GM21737 (cell line): ENCODE data around the gene ZFP91.

ENCODE experiments used
- ATAC-seq: cut with Tn5 transposase; IDR thresholded peaks from one replicate; pipeline ENCODE4 v1.9.1; 2021; ENCODE audit warnings: mild to moderate bottlenecking, moderate library complexity; ENCODE audit not compliant: unreplicated experiment

ZFP91 gene

DNA sequence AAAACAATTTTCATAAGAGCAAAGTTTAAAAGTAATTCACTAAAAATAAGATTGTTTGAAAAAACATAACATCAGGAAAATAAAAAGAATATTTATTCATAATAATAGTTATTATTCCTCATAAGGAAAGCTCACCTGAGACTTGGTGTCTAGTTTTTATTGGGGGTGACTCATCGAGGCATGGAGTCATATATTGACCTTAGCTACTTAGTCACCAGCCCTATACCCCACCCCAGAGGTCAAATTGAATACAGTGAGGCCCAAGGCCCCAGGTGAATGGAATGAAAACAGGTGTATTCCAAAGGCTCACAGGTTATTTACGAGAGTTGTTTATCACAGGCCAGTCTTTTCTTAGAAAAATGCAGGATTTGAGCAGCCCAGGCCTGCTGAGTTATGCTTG lies 80.5 kb downstream of the ZFP91 start:
- ATAC-seq, result no peak

GRCh38 chr11:58659910-58660570 lies 81.2 kb downstream of the ZFP91 start:
- no peak for ATAC-seq
